HFF-Myc (cell line): Measurements from ENCODE around the gene ADGRD1.

Experiments
- DNase-seq: peaks from one replicate; pipeline ENCODE4 v3.0.0-alpha.2; 2011; ENCODE audit warnings: low read depth; ENCODE audit errors: extremely low read depth
- H3K4me3 ChIP-seq: replicated peaks from 2 replicates; pipeline ENCODE4 v1.5.1; 2011; ENCODE audit warnings: low read depth, mild to moderate bottlenecking, control low read depth, low read length
- TF ChIP-seq, protein P1 (sequence below): IDR thresholded peaks from 2 replicates; pipeline ENCODE4 v1.5.1; 2012; ENCODE audit warnings: mild to moderate bottlenecking, low read depth, low read length, control low read depth; ENCODE audit errors: missing control alignments

The ADGRD1 gene

DNA sequence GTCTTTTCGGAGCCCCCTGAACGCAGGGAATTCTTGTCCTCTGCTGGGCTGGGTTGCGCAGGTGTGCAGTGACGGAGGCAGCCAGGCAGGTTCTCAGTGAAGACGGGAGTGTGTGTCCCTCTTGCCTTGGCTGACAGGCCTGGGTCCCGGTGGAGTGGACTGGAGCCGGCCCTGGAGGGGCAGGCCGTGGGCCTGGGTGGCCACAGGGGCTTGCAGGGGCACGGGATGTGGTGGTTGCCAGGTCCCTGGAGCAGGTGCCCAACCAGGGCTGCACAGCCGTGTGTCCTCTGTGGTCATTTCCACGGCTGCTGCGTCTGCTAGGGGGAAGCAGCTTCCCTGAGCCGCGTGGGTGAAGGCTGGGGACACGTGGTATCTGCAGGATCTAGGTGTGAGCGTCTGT lies 79.8 kb downstream of the ADGRD1 start:
- TF ChIP-seq, protein P1, sequence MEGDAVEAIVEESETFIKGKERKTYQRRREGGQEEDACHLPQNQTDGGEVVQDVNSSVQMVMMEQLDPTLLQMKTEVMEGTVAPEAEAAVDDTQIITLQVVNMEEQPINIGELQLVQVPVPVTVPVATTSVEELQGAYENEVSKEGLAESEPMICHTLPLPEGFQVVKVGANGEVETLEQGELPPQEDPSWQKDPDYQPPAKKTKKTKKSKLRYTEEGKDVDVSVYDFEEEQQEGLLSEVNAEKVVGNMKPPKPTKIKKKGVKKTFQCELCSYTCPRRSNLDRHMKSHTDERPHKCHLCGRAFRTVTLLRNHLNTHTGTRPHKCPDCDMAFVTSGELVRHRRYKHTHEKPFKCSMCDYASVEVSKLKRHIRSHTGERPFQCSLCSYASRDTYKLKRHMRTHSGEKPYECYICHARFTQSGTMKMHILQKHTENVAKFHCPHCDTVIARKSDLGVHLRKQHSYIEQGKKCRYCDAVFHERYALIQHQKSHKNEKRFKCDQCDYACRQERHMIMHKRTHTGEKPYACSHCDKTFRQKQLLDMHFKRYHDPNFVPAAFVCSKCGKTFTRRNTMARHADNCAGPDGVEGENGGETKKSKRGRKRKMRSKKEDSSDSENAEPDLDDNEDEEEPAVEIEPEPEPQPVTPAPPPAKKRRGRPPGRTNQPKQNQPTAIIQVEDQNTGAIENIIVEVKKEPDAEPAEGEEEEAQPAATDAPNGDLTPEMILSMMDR = no peak

DNA sequence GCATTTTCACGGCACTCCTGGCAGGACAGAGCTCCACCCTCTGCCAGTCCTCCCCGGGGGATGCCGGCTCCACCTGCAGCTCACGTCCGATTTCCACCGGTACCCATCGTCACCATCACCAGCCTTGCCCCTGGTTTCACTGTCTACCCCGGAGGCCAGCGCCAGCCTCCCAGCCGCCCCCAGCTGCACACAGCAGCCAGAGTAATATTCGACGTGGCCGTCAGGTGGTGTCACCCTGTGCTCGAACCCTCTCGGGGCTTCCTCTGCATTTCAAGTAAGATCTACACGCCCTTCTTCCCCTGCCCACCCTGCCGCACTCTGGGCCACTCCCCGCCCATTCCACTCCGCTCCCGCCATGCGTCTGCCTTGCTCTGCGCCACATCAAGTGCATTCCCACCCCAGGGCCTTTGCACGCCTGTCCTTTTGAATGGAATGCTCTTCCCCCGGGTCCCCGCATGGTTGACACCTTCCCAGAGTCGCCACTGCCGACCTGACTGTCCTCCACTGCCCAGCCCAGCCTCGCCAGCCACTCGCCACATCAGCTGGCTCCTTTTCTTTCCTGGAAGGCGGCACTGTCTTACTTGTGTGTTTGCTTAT lies 80.3 kb downstream of the ADGRD1 start:
- H3K4me3 ChIP-seq = no peak overlapping the region
- DNase-seq = no peak
- TF ChIP-seq, protein P1 = no peak

More for the DNA sequence above, 79.8 kb downstream of the ADGRD1 start:
- H3K4me3 ChIP-seq = no peak overlapping the region
- no peak for DNase-seq

DNA sequence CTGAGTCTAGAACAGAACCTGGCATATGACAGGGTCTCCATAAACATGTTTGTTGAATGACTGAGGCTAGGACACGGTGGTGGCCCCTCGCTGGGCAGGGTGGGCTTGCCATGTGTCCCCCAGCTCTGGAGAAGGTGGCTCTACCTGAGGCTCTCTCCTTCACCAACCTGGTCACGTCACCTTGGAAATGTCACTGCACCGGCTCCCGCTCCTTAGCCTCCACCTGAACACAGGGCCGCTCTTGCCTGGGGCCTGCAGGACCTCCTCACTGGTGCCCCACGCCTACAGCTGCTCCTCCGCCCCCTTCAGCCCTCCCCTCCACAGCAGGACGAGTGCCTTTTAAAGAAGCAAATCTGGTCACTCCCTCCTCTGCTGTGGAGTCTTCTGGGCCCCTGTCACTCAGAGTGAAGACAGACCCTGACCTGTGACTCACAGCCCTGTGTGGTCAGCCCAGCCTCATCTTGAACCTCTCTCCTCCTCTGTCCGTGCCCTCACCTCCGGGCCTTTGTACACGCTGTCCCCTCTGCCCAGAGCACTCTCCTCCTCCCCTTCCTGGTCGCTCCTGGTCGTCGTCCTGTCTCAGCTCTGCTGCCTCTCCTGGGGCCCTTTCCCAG lies 81.0 kb downstream of the ADGRD1 start:
- no peak overlapping the region for H3K4me3 ChIP-seq
- DNase-seq = no peak
- TF ChIP-seq, protein P1 = no peak

DNA sequence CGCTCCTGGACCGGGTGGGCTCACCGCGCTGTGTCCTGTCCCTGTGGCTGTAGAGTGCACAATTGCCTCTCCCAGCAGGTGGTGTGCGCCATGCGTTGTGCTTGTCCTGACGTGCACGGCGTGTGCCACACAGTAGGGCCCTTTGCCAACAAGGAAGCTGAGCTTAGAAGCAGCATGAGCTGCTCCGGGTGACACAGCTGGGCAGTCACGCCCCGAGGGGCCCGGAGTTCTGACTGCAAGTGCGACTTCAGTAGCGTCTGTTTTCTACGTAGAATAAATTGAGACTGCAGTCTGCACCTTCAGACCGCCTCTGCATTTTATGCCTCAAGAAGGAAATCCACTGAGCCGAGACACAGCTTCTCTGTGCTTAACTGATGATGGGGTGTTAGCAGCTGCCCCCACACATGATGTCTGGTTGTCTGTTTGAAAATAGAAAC lies 81.6 kb downstream of the ADGRD1 start:
- no peak for DNase-seq
- TF ChIP-seq, protein P1 = no peak

DNA sequence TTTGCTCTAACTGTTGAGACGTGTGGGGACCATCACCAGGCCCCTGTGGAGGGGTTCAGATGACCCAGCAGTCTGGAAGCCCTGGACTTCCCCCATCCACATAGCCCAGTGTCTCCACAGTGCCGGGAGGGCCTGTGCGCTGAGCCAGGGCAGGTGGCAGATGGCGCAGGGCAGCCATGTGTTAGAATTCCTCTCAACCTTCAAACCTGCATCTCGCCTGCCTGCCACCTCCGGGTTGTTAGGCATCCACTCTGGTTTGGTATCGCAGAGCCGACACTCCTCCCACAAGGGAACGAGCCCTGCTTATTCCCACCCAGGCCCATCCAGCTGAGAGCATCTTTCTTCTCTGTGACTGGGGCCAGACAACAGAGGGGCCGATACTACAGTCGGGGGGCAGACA lies 84.5 kb downstream of the ADGRD1 start:
- TF ChIP-seq, protein P1 = no peak
- no peak overlapping the region for H3K4me3 ChIP-seq
- DNase-seq = no peak

More for the DNA sequence above, 81.6 kb downstream of the ADGRD1 start:
- no peak overlapping the region for H3K4me3 ChIP-seq

DNA sequence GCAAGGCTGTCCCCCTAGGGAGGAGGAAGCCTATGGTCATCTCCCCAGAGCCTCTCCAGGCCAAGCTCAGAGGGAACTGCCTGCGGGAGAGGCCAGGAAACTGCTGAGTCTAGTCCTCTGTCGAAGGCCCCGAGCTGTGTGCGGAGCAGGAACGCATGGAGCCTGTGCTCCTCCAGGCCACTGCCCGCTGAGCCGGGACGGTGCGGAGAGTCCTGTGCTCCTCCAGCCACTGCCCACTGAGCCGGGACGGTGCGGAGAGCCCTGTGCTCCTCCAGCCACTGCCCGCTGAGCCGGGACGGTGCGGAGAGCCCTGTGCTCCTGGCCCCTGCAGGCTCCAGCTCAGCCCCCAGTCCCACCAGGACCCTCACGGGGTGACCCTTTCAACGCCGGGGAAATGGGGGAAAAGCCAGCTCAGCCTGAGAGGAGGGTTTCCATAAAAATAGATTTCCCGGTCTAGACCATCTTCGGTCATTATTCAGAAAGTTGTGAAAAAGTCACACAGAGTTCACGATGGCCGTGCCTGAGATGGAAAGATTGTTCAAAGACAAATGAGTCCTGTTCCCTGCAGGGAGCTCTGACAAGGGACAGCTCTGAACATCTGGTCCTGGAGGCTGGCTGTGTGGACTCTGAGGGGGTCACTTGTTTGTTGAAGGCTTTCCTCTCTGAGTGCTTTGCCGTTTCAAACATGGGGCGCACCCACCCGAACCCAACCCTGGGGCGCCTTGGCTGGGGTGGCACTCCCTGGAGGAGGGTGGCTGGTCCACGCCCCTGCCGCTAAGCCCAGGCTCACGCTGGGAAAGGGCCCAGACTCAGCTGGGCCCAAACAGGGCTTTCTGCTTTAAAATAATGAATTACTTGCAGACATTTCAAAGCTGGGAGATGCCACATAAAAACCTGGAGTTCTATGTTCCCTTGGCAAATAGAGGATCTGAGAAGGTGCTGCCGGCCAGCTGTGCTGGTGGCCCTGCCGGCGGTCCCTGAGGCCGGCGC lies 85.5 kb downstream of the ADGRD1 start:
- DNase-seq = no peak

More for the DNA sequence above, 85.5 kb downstream of the ADGRD1 start:
- TF ChIP-seq, protein P1 = no peak
- H3K4me3 ChIP-seq = no peak overlapping the region
